GM23338 (cell line): ENCODE measurements around the gene EPHA5. TPM values are rescaled to one million over a fixed set of nuclear protein-coding genes. Genes with fewer than 3 reads are reported as not detected.
"Not testable (repeated sequence)": the region's sequence is repeated elsewhere in the genome, so short reads cannot be mapped to it uniquely, and the experiment has no call there.

ENCODE experiments used
- ATAC-seq: fragments of 200-7000 bp; cut with Tn5 transposase; 3 replicates; pipeline ENCODE4 v1.9.1; 2020
- DNase-seq: peaks from one replicate; pipeline ENCODE4 v3.0.0-alpha.2; 2015; ENCODE audit warnings: low spot score
- H2AFZ ChIP-seq: fragments of 200-600 bp; sonication (generic); 2 replicates; pipeline ENCODE4 v1.8.0; 2016; ENCODE audit warnings: antibody characterized with exemption, mild to moderate bottlenecking, moderate library complexity
- H3F3A ChIP-seq: fragments of 200-600 bp; sonication (generic); replicated peaks from 2 replicates; pipeline ENCODE4 v1.8.0; 2017; ENCODE audit warnings: antibody characterized with exemption, mixed run types, low read depth
- H3K27ac ChIP-seq: fragments of 200-600 bp; sonication (generic); 2 replicates; pipeline ENCODE4 v1.6.1; 2016; ENCODE audit warnings: low read depth
- H3K27me3 ChIP-seq: fragments of 200-600 bp; sonication (generic); 2 replicates; pipeline ENCODE4 v1.8.0; 2016; ENCODE audit warnings: mild to moderate bottlenecking, mixed run types, moderate library complexity; ENCODE audit not compliant: insufficient read depth
- H3K36me3 ChIP-seq: fragments of 200-600 bp; sonication (generic); 2 replicates; pipeline ENCODE4 v1.8.0; 2016; ENCODE audit warnings: mild to moderate bottlenecking; ENCODE audit not compliant: insufficient read depth
- H3K4me1 ChIP-seq: fragments of 200-600 bp; sonication (generic); 2 replicates; pipeline ENCODE4 v1.8.0; 2016; ENCODE audit warnings: mild to moderate bottlenecking, moderate library complexity; ENCODE audit not compliant: insufficient read depth
- H3K4me2 ChIP-seq: fragments of 200-600 bp; sonication (generic); 2 replicates; pipeline ENCODE4 v1.7.1; 2017; ENCODE audit warnings: mixed run types
- H3K4me3 ChIP-seq: fragments of 200-600 bp; sonication (generic); 2 replicates; pipeline ENCODE4 v1.6.1; 2016; ENCODE audit warnings: mixed run types
- H3K79me2 ChIP-seq: fragments of 200-600 bp; sonication (generic); replicated peaks from 2 replicates; pipeline ENCODE4 v1.8.0; 2017; ENCODE audit warnings: mild to moderate bottlenecking; ENCODE audit not compliant: insufficient read depth
- H3K9me2 ChIP-seq: fragments of 200-600 bp; sonication (generic); 2 replicates; pipeline ENCODE4 v1.8.0; 2017; ENCODE audit not compliant: insufficient read depth
- H4K20me1 ChIP-seq: fragments of 200-600 bp; sonication (generic); replicated peaks from 2 replicates; pipeline ENCODE4 v1.8.0; 2017; ENCODE audit warnings: mild to moderate bottlenecking; ENCODE audit not compliant: insufficient read depth
- H3K27ac Mint-ChIP-seq: 2 replicates; pipeline ENCODE4 v1.8.0; 2020; ENCODE audit warnings: inconsistent platforms, mild to moderate bottlenecking, moderate library complexity, mixed read lengths
- H3K27me3 Mint-ChIP-seq: 3 replicates; pipeline ENCODE4 v1.8.0; 2022; ENCODE audit warnings: low read depth, mild to moderate bottlenecking, moderate library complexity, mixed read lengths, inconsistent platforms; ENCODE audit not compliant: insufficient read depth, poor library complexity
- H3K36me3 Mint-ChIP-seq: 3 replicates; pipeline ENCODE4 v1.8.0; 2021; ENCODE audit warnings: low read depth, mild to moderate bottlenecking, inconsistent platforms, moderate library complexity, mixed read lengths
- H3K4me1 Mint-ChIP-seq: 3 replicates; pipeline ENCODE4 v1.8.0; 2020; ENCODE audit warnings: mild to moderate bottlenecking, inconsistent platforms, mixed read lengths
- H3K4me3 Mint-ChIP-seq: 3 replicates; pipeline ENCODE4 v1.8.0; 2021; ENCODE audit warnings: moderate library complexity, mild to moderate bottlenecking, inconsistent platforms, mixed read lengths
- H3K9me3 Mint-ChIP-seq: 3 replicates; pipeline ENCODE4 v1.8.0; 2020; ENCODE audit warnings: moderate library complexity, mild to moderate bottlenecking, inconsistent platforms, mixed read lengths
- ETS1 ChIP-seq: IDR thresholded peaks from 2 replicates; pipeline ENCODE4 v1.6.1; 2016; ENCODE audit warnings: antibody characterized with exemption
- EZH2phosphoT487 ChIP-seq: fragments of 200-600 bp; sonication (generic); IDR thresholded peaks from one replicate; pipeline ENCODE4 v1.8.1; 2018; ENCODE audit warnings: antibody characterized with exemption; ENCODE audit not compliant: unreplicated experiment
- POLR2AphosphoS5 ChIP-seq: IDR thresholded peaks from 2 replicates; pipeline ENCODE4 v1.6.1; 2016; ENCODE audit warnings: antibody characterized with exemption, low read depth
- ZNF114 ChIP-seq: fragments of 250-450 bp; sonication (Bioruptor Pico); IDR thresholded peaks from 2 replicates; pipeline ENCODE4 v1.5.0; 2020; ENCODE audit warnings: mild to moderate bottlenecking, moderate library complexity
- polyA plus RNA-seq: library from polyadenylated mRNA; unstranded; fragments of >200 nt; fragmentation: Nextera tagmentation; extraction: Ambion mirVana; gene quantifications from 2 replicates; pipeline ENCODE4 v1.2.1, GENCODE V29; 2016
- total RNA-seq: library from RNA; depleted of rRNA; stranded (reverse); fragments of >200 nt; shearing (Covaris generic); gene quantifications from 2 replicates; pipeline ENCODE4 v1.2.3, GENCODE V29; 2014
- TF ChIP-seq, protein P1 (sequence below): fragments of 250-450 bp; sonication (Bioruptor Pico); IDR thresholded peaks from 2 replicates; pipeline ENCODE4 v1.5.0; 2020; ENCODE audit warnings: mild to moderate bottlenecking, moderate library complexity

The EPHA5 gene
- total and polyA plus RNA-seq, 2 experiments from 2014 or later, result 0.05 to 0.24 TPM

- H2AFZ ChIP-seq, ATAC-seq, H3K4me1 ChIP-seq, H3K27me3 ChIP-seq, H3K4me2 ChIP-seq, H3K4me3 Mint-ChIP-seq, H3K4me3 ChIP-seq, H3K36me3 Mint-ChIP-seq, H3K4me1 Mint-ChIP-seq, H3K27me3 Mint-ChIP-seq, H3K27ac Mint-ChIP-seq, H4K20me1 ChIP-seq, H3K9me3 Mint-ChIP-seq, H3K27ac ChIP-seq, DNase-seq, H3K79me2 ChIP-seq, H3K36me3 ChIP-seq, H3K9me2 ChIP-seq, H3F3A ChIP-seq: not testable (repeated sequence)
Observed at GRCh38 chr4:65308626-65309025, 361.7 kb downstream of the EPHA5 start.

DNA sequence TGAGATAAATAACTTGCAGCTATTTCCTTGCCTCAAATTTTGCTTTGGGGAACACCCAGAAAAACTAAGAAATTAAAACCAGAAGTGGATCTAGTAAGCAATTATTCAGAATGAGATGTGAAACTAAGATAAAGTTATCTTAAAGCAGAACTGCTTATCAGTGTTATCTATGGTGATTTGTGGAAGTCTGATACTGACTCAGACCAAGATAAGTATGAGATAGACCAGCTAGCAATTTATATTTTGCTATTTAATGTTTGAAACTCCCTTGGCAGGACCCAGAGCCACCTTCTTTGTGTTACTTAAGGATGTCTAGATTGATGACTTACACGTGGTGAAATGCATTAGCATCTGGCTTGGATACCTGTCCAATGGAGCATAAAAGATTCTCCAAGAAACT lies 368.1 kb downstream of the EPHA5 start:
- Mint-ChIP-seq H3K4me3 (no peak overlapping the region), H3K27me3 (no peaks in the 10 kb centered on the region), H3K36me3 (no peaks in the 10 kb centered on the region), H3K27ac (no peak overlapping the region), H3K9me3 (no peaks in the 10 kb centered on the region; the same call in 2 of the 3 replicates), H3K4me1 (no peaks in the 10 kb centered on the region)
- Histone ChIP-seq H3K27ac (no peak overlapping the region), H3K4me3 (no peak overlapping the region), H3K4me1 (no peaks in the 10 kb centered on the region), H3K27me3 (no peaks in the 10 kb centered on the region), H3K79me2 (no peaks in the 10 kb centered on the region), H2AFZ (no peak overlapping the region), H3K9me2 (no peaks in the 10 kb centered on the region; the same call in 1 of the 2 replicates), H4K20me1 (no peaks in the 10 kb centered on the region), H3F3A (no peaks in the 10 kb centered on the region), H3K4me2 (no peak overlapping the region), H3K36me3 (no peaks in the 10 kb centered on the region)
- no peak for ATAC-seq
- DNase-seq, result no peak
- TF ChIP-seq ETS1 (no peak), POLR2AphosphoS5 (no peak), EZH2phosphoT487 (no peak), ZNF114 (CRISPR knock-in tag) (no peak)
- TF ChIP-seq, protein P1, sequence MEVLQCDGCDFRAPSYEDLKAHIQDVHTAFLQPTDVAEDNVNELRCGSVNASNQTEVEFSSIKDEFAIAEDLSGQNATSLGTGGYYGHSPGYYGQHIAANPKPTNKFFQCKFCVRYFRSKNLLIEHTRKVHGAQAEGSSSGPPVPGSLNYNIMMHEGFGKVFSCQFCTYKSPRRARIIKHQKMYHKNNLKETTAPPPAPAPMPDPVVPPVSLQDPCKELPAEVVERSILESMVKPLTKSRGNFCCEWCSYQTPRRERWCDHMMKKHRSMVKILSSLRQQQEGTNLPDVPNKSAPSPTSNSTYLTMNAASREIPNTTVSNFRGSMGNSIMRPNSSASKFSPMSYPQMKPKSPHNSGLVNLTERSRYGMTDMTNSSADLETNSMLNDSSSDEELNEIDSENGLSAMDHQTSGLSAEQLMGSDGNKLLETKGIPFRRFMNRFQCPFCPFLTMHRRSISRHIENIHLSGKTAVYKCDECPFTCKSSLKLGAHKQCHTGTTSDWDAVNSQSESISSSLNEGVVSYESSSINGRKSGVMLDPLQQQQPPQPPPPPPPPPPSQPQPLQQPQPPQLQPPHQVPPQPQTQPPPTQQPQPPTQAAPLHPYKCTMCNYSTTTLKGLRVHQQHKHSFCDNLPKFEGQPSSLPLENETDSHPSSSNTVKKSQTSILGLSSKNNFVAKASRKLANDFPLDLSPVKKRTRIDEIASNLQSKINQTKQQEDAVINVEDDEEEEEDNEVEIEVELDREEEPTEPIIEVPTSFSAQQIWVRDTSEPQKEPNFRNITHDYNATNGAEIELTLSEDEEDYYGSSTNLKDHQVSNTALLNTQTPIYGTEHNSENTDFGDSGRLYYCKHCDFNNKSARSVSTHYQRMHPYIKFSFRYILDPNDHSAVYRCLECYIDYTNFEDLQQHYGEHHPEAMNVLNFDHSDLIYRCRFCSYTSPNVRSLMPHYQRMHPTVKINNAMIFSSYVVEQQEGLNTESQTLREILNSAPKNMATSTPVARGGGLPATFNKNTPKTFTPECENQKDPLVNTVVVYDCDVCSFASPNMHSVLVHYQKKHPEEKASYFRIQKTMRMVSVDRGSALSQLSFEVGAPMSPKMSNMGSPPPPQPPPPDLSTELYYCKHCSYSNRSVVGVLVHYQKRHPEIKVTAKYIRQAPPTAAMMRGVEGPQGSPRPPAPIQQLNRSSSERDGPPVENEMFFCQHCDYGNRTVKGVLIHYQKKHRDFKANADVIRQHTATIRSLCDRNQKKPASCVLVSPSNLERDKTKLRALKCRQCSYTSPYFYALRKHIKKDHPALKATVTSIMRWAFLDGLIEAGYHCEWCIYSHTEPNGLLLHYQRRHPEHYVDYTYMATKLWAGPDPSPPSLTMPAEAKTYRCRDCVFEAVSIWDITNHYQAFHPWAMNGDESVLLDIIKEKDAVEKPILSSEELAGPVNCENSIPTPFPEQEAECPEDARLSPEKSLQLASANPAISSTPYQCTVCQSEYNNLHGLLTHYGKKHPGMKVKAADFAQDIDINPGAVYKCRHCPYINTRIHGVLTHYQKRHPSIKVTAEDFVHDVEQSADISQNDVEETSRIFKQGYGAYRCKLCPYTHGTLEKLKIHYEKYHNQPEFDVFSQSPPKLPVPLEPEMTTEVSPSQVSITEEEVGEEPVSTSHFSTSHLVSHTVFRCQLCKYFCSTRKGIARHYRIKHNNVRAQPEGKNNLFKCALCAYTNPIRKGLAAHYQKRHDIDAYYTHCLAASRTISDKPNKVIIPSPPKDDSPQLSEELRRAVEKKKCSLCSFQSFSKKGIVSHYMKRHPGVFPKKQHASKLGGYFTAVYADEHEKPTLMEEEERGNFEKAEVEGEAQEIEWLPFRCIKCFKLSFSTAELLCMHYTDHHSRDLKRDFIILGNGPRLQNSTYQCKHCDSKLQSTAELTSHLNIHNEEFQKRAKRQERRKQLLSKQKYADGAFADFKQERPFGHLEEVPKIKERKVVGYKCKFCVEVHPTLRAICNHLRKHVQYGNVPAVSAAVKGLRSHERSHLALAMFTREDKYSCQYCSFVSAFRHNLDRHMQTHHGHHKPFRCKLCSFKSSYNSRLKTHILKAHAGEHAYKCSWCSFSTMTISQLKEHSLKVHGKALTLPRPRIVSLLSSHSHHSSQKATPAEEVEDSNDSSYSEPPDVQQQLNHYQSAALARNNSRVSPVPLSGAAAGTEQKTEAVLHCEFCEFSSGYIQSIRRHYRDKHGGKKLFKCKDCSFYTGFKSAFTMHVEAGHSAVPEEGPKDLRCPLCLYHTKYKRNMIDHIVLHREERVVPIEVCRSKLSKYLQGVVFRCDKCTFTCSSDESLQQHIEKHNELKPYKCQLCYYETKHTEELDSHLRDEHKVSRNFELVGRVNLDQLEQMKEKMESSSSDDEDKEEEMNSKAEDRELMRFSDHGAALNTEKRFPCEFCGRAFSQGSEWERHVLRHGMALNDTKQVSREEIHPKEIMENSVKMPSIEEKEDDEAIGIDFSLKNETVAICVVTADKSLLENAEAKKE (CRISPR knock-in tag), result no peak
